C4-2B (cell line): ENCODE results near the gene OPN1SW.

Experiments used
- ZFX ChIP-seq: fragments of 450-650 bp; IDR thresholded peaks from 2 replicates; pipeline ENCODE4 v1.6.1; 2017
- TF ChIP-seq, protein P1 (sequence below): fragments of 450-650 bp; conservative IDR thresholded peaks from 2 replicates; pipeline ENCODE4 v1.5.1; 2017; ENCODE audit warnings: mild to moderate bottlenecking

DNA sequence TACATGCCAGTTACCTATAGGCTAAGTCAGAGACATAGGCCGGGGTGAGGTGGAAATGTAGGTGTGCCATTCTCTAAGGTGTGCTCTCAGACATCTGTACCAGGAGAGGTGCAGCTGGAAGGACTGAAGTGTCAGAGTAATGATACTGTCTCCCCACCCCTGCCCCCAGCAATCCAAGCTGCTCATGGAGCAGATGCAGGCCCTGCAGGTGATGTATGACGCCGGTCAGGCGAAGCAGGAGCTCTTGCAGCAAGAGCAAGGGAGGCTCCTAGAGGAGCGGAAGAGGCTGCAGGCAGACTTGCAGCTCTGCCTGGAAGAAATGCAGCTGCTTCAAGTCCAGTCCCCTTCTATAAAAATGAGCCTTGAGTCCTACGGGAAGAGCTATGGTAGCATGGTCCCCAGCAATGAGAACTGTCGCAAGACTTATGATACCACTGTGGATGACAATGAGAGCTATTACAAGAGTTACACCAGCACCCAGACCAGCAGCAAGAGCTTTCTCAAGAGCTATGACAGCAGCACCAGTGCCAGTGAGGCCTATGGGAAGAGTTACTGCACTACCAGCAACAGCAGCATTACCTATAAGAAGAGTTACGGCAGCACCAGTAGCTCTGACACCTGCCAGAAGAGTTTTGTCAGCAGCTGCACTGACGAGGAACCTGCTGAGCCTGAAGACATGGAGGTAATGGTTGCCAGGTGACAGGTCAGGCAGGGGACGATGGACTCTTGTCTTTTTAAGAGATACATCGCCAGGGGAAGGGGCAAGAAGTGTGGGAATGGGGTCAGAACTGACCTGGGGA, 36.2 kb upstream of the OPN1SW start:
- TF ChIP-seq, protein P1, sequence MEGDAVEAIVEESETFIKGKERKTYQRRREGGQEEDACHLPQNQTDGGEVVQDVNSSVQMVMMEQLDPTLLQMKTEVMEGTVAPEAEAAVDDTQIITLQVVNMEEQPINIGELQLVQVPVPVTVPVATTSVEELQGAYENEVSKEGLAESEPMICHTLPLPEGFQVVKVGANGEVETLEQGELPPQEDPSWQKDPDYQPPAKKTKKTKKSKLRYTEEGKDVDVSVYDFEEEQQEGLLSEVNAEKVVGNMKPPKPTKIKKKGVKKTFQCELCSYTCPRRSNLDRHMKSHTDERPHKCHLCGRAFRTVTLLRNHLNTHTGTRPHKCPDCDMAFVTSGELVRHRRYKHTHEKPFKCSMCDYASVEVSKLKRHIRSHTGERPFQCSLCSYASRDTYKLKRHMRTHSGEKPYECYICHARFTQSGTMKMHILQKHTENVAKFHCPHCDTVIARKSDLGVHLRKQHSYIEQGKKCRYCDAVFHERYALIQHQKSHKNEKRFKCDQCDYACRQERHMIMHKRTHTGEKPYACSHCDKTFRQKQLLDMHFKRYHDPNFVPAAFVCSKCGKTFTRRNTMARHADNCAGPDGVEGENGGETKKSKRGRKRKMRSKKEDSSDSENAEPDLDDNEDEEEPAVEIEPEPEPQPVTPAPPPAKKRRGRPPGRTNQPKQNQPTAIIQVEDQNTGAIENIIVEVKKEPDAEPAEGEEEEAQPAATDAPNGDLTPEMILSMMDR = no peak
- no peak for TF ChIP-seq ZFX
